Fibroblast of skin of right biceps (primary cell): ENCODE measurements around the gene PLA2G4E.
A peak's percentile ranks its signal among the peaks of the same experiment; 100 is the strongest.

ENCODE experiments used
- DNase-seq: peaks from one replicate; pipeline ENCODE4 v3.0.0-alpha.2; 2013

Gene PLA2G4E

GRCh38 chr15:41932511-41933289 is 88.1 kb downstream of the PLA2G4E start:
- DNase-seq = peak; percentile 61

- no peak for DNase-seq
Measured at GRCh38 chr15:41932101-41932500, 88.7 kb downstream of the PLA2G4E start.
